ENCODE results near the gene CYP3A4. TPM values are rescaled to one million over a fixed set of nuclear protein-coding genes. Genes with fewer than 3 reads are reported as not detected.

The CYP3A4 gene
- total RNA-seq, 1 donor from 2014 or later = not detected

- Mint-ChIP-seq H3K27me3 (ENCODE audit: unreplicated experiment) (no peaks in the 10 kb centered on the region), H3K4me1 (ENCODE audit: low read depth, unreplicated experiment) (no peaks in the 10 kb centered on the region)
- no peak for DNase-seq
These were observed 9.5 kb upstream of the CYP3A4 start for GRCh38 chr7:99793443-99793842.

GRCh38 chr7:99792967-99793366 lies 9.0 kb upstream of the CYP3A4 start:
- TF ChIP-seq CTCF (IDR thresholded peaks at IDR 0.05; ENCODE audit: partially characterized antibody, unreplicated experiment) = no peak
- Mint-ChIP-seq H3K27ac (ENCODE audit: unreplicated experiment) (no peak overlapping the region), H3K9me3 (ENCODE audit: unreplicated experiment) (no peaks in the 10 kb centered on the region), H3K36me3 (ENCODE audit: unreplicated experiment) (no peaks in the 10 kb centered on the region), H3K27me3 (ENCODE audit: unreplicated experiment) (no peaks in the 10 kb centered on the region), H3K4me1 (ENCODE audit: low read depth, unreplicated experiment) (no peaks in the 10 kb centered on the region), H3K4me3 (ENCODE audit: unreplicated experiment) (no peak overlapping the region)
- no peak for DNase-seq

More at GRCh38 chr7:99793443-99793842, 9.5 kb upstream of the CYP3A4 start:
- Mint-ChIP-seq H3K9me3 (ENCODE audit: unreplicated experiment) (no peaks in the 10 kb centered on the region), H3K27ac (ENCODE audit: unreplicated experiment) (no peak overlapping the region), H3K4me3 (ENCODE audit: unreplicated experiment) (no peak overlapping the region), H3K36me3 (ENCODE audit: unreplicated experiment) (no peaks in the 10 kb centered on the region)
- no peak for TF ChIP-seq CTCF (IDR thresholded peaks at IDR 0.05; ENCODE audit: partially characterized antibody, unreplicated experiment)

GRCh38 chr7:99791667-99792369 lies 7.8 kb upstream of the CYP3A4 start:
- H3K4me3 Mint-ChIP-seq (ENCODE audit: unreplicated experiment) = no peak overlapping the region
- H3K27ac Mint-ChIP-seq (ENCODE audit: unreplicated experiment) = peak overlapping the region; percentile 15
- no peaks in the 10 kb centered on the region for H3K4me1 Mint-ChIP-seq (ENCODE audit: low read depth, unreplicated experiment)
- no peak for TF ChIP-seq CTCF (IDR thresholded peaks at IDR 0.05; ENCODE audit: partially characterized antibody, unreplicated experiment)
- H3K27me3 Mint-ChIP-seq (ENCODE audit: unreplicated experiment) = no peaks in the 10 kb centered on the region
- H3K9me3 Mint-ChIP-seq (ENCODE audit: unreplicated experiment) = no peaks in the 10 kb centered on the region
- DNase-seq = no peak
- no peaks in the 10 kb centered on the region for H3K36me3 Mint-ChIP-seq (ENCODE audit: unreplicated experiment)

GRCh38 chr7:99791021-99791420 lies 7.0 kb upstream of the CYP3A4 start:
- Mint-ChIP-seq H3K27ac (ENCODE audit: unreplicated experiment) (no peak overlapping the region), H3K4me1 (ENCODE audit: low read depth, unreplicated experiment) (no peaks in the 10 kb centered on the region), H3K4me3 (ENCODE audit: unreplicated experiment) (no peak overlapping the region), H3K36me3 (ENCODE audit: unreplicated experiment) (no peaks in the 10 kb centered on the region), H3K27me3 (ENCODE audit: unreplicated experiment) (no peaks in the 10 kb centered on the region), H3K9me3 (ENCODE audit: unreplicated experiment) (no peaks in the 10 kb centered on the region)
- no peak for TF ChIP-seq CTCF (IDR thresholded peaks at IDR 0.05; ENCODE audit: partially characterized antibody, unreplicated experiment)
- no peak for DNase-seq

- H3K27me3 Mint-ChIP-seq (ENCODE audit: unreplicated experiment) = no peaks in the 10 kb centered on the region
- no peak for DNase-seq
- no peak overlapping the region for H3K27ac Mint-ChIP-seq (ENCODE audit: unreplicated experiment)
- H3K9me3 Mint-ChIP-seq (ENCODE audit: unreplicated experiment) = peaks cover 2% of the 10 kb centered on the region
- no peaks in the 10 kb centered on the region for H3K36me3 Mint-ChIP-seq (ENCODE audit: unreplicated experiment)
- H3K4me3 Mint-ChIP-seq (ENCODE audit: unreplicated experiment) = no peak overlapping the region
- TF ChIP-seq CTCF (IDR thresholded peaks at IDR 0.05; ENCODE audit: partially characterized antibody, unreplicated experiment) = no peak
- H3K4me1 Mint-ChIP-seq (ENCODE audit: low read depth, unreplicated experiment) = no peaks in the 10 kb centered on the region
These were observed 6.4 kb upstream of the CYP3A4 start for GRCh38 chr7:99790407-99790806.
